HG03135 (cell line): ENCODE data around the gene USP1.

Experiments
- ATAC-seq: cut with Tn5 transposase; IDR thresholded peaks from one replicate; pipeline ENCODE4 v1.9.1; 2021; ENCODE audit warnings: mild to moderate bottlenecking, moderate library complexity; ENCODE audit not compliant: unreplicated experiment

The USP1 gene

GRCh38 chr1:62425041-62425440, 11.8 kb upstream of the USP1 start:
- ATAC-seq = no peak

- ATAC-seq = no peak
Observed at GRCh38 chr1:62426237-62426636, 10.6 kb upstream of the USP1 start.

GRCh38 chr1:62426794-62427193, 10.1 kb upstream of the USP1 start:
- ATAC-seq = no peak

DNA sequence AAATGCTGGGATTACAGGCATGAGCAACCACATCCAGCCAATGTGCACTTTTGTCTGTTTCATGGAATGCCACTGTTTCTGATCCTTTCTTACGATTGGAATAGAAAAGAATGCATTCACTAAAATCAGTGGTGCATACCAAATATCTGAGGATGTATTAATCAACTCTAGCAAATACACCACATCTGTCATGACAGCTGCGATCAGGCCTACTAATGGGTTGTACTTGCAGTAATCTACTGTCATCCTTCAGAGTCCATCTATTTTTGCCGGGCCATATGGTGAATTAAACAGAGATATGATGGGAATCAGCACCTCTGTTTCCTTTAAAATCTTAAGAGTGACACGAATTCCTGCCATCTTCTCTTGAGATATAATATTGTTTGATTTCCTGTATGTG, 8.5 kb upstream of the USP1 start:
- ATAC-seq = no peak

DNA sequence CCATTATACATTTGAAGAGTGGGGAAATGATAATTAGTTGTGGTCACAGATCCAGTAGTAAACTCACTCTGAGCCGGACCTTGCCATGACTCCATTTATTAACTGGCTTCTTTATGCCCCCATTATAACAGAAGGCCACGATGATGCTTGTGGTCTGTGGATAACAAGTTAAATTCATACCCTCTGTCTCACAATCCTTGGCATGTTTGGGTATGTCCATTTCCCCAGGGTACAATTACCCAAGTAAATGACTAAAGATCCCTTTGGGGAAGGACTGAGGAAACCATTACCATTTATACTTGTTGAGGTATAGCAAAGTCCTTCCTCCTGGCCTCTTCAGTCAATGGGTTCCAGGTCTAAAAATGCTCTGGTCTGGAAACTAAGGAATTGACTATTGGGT, 7.3 kb upstream of the USP1 start:
- no peak for ATAC-seq

DNA sequence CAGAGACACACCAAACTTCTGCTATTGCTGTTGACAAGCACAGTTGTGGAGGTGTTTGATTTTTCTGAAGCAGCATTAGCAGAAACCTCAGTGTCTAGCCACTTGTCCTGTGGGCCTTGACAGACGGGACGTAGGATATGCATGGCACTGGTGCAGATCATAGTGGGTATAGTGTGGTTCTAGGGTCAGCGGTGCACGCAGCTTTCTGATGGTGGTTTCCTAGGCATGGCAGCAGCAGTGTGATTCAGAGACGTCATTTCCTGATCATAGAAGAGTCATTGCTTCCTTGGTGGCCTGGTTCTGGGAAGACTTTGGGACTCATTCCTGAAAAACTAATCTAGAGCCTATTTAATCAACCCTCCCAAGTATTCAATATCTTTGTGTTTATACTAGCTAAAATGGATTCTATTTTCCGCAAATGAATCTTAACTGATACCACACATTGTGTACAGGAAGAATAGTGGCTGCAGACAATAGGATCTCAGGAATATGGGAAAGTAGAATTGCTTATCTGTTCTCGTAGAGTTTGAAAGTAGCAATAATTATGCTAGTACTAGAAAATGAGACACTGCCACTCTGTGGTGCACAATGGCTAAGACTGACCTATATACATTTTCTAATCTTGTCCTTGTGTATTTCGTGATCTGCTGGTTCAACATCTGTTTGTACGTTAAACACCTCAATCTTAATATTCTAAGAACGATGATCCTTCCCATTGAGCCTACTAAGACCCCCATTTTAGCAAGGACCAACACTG, 2.8 kb upstream of the USP1 start:
- ATAC-seq = no peak

GRCh38 chr1:62434618-62435001, 2.2 kb upstream of the USP1 start:
- ATAC-seq = no peak

DNA sequence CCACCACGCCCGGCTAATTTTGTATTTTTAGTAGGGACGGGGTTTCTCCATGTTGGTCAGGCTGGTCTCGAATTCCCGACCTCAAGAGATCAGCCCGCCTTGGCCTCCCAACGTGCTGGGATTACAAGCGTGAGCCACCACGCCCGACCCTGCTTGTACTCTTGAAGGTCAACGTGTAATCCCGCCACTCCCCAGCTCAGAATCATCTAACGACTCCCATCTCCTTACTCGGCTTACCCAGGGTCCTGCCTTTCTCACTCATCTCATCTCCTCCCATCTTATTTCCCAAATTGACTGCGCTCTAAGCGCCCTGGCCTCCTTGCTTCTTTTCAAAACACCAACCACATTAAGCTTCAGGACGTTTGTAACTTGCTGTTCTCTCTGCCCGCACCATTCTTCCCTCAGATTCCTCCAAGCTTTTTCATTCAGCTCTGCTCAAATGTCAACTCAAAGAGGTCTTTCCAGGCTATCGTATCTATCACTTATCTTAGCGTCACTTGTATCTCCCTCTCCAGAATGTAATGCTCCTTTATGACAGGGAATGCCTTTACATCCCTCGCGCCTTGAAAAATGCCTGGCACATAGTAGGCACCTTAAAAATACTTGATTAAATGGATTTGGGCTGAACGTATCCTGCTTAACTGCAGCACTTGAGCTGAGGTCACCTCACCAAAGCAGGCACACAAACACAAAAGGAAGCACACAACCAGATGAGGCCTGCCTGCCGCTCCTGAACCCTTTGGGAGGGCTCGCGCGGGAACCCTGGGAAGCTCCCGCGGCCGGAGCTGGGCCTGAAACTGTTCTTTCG, 1.4 kb upstream of the USP1 start:
- ATAC-seq = no peak

- no peak for ATAC-seq
Observed at GRCh38 chr1:62436039-62436465, 797 bp upstream of the USP1 start.

- ATAC-seq = peak; percentile 0
Observed at GRCh38 chr1:62437273-62437940, 558 bp downstream of the USP1 start.

GRCh38 chr1:62438163-62438562, 1.3 kb downstream of the USP1 start:
- ATAC-seq = no peak

DNA sequence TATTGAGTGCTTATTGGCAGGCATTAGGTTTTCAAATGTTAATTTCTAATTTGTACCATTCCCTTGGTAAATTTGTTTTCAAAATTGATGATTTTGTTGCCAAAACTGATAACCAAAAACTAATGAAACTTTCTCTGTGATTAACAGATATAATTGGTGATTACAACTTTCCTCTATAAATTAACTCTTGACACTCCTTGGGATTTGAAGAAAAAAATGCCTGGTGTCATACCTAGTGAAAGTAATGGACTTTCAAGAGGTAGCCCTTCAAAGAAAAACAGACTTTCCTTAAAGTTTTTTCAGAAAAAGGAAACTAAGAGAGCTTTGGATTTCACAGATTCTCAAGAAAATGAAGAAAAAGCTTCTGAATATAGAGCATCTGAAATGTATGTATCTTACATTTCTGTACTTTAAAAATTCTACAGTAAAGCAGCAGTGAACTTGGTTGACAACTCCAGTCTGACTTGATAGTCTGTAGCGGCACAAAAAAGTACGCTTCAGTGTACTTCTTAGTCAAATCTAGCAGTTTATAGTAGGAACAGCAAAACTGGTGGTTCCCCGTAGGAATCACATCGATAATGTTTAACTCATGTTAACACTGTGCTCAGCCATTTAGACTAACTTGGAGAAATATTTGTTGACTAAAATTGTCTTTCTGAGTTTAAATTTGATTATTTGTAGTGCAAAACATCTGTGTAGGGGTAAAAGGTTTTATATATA, 3.0 kb downstream of the USP1 start:
- ATAC-seq = no peak

DNA sequence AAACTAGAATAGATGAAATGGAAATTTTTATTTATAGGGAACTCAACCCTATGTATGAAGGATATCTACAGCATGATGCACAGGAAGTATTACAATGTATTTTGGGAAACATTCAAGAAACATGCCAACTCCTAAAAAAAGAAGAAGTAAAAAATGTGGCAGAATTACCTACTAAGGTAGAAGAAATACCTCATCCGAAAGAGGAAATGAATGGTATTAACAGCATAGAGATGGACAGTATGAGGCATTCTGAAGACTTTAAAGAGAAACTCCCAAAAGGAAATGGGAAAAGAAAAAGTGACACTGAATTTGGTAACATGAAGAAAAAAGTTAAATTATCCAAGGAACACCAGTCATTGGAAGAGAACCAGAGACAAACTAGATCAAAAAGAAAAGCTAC, 7.9 kb downstream of the USP1 start:
- ATAC-seq = no peak

DNA sequence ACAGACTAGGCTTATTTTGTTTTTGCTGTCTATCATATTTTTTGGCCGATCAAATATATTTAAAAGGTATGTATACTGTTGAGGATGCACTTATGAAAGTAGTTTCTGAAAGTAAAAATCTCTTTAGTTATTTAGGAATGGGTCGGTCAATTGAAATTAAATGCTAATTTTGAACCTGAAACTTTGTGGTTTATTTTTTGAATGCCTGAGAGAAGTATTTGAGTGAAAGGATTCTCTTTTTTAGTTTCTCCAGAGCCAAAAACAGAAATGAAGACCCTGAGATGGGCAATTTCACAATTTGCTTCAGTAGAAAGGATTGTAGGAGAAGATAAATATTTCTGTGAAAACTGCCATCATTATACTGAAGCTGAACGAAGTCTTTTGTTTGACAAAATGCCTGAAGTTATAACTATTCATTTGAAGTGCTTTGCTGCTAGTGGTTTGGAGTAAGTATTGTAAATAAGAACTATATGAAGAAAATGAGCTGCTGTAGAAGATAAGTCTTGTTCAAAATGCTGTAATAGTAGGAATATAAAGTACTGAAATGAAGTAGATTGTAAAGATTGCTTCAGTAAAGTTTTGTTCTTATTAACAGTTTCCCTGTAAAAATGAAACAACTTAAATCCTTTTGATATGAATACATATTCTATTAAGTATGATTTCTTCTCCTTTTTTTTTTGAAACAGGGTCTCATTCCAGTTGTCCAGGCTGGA, 11.5 kb downstream of the USP1 start:
- no peak for ATAC-seq

DNA sequence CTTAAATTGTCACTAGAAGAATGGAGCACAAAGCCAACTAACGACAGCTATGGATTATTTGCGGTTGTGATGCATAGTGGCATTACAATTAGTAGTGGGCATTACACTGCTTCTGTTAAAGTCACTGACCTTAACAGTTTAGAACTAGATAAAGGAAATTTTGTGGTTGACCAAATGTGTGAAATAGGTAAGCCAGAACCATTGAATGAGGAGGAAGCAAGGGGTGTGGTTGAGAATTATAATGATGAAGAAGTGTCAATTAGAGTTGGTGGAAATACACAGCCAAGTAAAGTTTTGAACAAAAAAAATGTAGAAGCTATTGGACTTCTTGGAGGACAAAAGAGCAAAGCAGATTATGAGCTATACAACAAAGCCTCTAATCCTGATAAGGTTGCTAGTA, 13.5 kb downstream of the USP1 start:
- no peak for ATAC-seq

DNA sequence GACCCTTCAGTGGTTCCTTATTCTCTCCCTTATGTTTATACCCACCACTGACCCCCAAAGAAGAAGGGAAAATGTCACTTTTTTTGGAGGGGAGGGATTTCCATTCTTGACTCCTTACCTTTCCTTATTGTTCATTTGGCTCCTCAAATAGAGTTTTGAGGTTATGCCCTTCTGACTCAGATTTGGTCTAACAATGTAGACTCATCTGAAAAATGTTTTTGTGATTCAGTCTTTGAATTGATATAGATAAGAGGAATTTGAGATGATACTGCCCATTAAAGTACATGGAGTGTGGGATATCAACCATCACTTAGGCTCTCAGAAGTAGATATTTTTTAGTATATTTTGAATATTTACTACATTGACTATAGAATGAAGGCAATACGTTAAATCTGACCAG, 16.1 kb downstream of the USP1 start:
- ATAC-seq = no peak

DNA sequence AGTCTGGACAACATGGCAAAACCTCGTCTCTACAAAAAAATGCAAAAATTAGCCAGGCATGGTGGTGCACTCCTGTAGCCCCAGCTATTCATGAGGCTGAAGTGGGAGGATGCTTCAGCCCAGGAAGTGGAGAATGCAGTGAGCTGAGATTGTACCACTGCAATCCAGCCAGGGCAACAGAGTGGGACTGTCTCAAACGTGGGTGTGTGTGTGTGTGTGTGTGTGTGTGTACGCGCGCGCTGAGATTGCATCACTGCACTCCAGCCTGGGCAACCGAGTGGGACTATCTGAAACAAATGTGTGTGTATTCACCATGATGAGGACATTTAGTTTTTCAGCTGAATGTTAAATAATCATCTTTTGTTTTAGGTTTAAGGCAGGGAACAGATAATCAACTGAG, 21.1 kb downstream of the USP1 start:
- no peak for ATAC-seq

DNA sequence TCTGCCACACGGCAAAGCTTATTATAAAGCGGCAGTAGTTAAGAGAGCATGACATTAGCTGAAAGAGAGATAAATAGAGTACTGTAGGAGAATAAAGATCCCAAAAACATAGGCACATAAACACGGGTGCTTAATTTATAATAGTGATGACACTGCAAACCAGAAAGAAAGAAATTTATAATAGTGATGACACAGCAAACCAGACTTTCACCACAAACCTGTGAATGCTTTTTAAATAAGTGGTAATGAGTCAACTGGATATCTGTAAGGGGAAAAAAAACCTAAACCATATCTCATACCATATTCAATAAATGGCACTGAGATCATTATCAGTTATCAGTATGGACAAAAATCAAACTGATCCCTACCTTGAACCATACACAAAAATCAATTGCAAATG, 25.5 kb downstream of the USP1 start:
- no peak for ATAC-seq

DNA sequence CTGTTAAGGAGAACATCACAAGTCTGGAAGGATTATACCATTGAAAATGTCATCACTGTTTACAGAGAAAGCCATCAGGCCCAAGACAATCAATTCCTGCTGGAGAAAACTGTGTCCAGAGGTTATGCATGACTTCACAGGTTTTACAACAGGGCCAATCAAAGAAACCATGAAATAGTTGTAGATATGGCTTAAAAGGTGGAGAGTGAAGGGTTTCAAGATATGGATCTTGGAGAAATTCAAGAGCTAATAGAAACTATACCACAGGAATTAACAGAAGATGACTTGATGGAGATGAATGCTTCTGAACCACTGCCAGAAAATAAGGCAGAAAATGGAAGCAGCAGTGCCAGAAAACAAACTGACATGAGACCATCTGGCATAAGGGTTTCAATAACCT, 30.2 kb downstream of the USP1 start:
- no peak for ATAC-seq

- ATAC-seq = no peak
Observed at GRCh38 chr1:62476525-62477219, 39.8 kb downstream of the USP1 start.
